ENCODE data around the gene KCNK17. TPM values are rescaled to one million over a fixed set of nuclear protein-coding genes. Genes with fewer than 3 reads are reported as not detected.

KCNK17 gene
- total and polyA plus RNA-seq, 7 donors, result 0.17 to 1.4 (median 1.1) TPM; not detected in 4

DNA sequence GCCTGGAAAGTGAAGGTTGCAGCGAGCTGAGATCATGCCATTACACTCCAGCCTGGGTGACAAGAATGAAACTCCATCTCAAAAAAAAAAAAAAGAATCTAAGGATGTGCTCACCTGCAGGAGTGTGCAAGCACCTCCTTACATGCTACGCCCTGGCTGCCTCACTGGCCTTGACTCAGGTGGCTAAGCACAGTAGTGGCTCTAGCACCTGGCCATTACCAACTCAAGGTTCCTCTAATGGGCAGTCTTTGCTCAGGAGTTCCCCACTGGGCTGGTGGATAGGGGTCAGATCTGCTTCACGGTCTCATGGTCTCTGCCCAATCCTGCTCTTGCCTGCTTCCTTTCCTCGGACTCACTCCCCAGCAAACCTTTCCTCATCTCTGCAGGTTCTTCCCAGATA, 39.7 kb downstream of the KCNK17 start:
- 70 to 80% methylated on average over 4 of the region's 4 CpGs for WGBS, 2 donors
- no peak for TF ChIP-seq POLR2AphosphoS5 (IDR thresholded peaks at IDR 0.05)
- TF ChIP-seq, protein P1, sequence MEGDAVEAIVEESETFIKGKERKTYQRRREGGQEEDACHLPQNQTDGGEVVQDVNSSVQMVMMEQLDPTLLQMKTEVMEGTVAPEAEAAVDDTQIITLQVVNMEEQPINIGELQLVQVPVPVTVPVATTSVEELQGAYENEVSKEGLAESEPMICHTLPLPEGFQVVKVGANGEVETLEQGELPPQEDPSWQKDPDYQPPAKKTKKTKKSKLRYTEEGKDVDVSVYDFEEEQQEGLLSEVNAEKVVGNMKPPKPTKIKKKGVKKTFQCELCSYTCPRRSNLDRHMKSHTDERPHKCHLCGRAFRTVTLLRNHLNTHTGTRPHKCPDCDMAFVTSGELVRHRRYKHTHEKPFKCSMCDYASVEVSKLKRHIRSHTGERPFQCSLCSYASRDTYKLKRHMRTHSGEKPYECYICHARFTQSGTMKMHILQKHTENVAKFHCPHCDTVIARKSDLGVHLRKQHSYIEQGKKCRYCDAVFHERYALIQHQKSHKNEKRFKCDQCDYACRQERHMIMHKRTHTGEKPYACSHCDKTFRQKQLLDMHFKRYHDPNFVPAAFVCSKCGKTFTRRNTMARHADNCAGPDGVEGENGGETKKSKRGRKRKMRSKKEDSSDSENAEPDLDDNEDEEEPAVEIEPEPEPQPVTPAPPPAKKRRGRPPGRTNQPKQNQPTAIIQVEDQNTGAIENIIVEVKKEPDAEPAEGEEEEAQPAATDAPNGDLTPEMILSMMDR (IDR thresholded peaks at IDR 0.05), result no peak
- no peak for TF ChIP-seq POLR2A (IDR thresholded peaks at IDR 0.05)
- no peak for TF ChIP-seq EP300 (IDR thresholded peaks at IDR 0.05)

GRCh38 chr6:39273406-39273821, 40.8 kb downstream of the KCNK17 start:
- H3K27ac ChIP-seq, result no peak overlapping the region
- TF ChIP-seq POLR2AphosphoS5 (IDR thresholded peaks at IDR 0.05) (no peak), POLR2A (IDR thresholded peaks at IDR 0.05) (no peak), EP300 (IDR thresholded peaks at IDR 0.05) (no peak)
- H3K4me3 ChIP-seq, result no peak overlapping the region
- H3K4me1 ChIP-seq, result no peaks in the 10 kb centered on the region
- H3K27me3 ChIP-seq, result no peaks in the 10 kb centered on the region
- intact Hi-C loops (cut with DNase I), result no loop called here
- WGBS, 2 donors, result 47 to 69% methylated on average over 6 of the region's 6 CpGs
- DNase-seq, result no peak
- H3K36me3 ChIP-seq, result no peaks in the 10 kb centered on the region
- H3K9me3 ChIP-seq, result no peaks in the 10 kb centered on the region

More for the DNA sequence above, 39.7 kb downstream of the KCNK17 start:
- intact Hi-C loops (cut with DNase I), result no loop called here
- Histone ChIP-seq H3K27me3 (no peaks in the 10 kb centered on the region), H3K27ac (no peak overlapping the region), H3K4me1 (no peaks in the 10 kb centered on the region), H3K4me3 (no peak overlapping the region), H3K9me3 (no peaks in the 10 kb centered on the region), H3K36me3 (no peaks in the 10 kb centered on the region)
- no peak for DNase-seq

DNA sequence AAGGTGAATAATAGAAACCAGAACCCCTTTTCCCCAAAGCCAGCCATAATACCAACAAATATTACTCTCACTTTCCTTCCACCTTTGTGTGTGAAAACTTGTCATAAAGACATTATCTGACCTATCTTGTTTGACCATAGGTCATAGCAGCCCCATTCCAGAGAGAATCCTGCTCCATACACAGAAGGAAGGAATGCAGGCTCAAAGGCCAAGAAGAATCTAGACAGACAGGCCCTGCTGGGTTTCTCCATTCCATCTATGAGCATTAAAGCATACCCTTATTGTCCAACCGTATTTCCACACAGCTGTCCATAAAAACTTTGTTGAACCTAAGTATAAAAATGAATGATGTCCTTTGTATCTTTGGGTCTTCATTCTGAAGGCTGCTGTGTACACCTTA, 44.3 kb downstream of the KCNK17 start:
- TF ChIP-seq POLR2A (IDR thresholded peaks at IDR 0.05) (no peak), POLR2AphosphoS5 (IDR thresholded peaks at IDR 0.05) (no peak), EP300 (IDR thresholded peaks at IDR 0.05) (no peak)
- TF ChIP-seq, protein P1 (IDR thresholded peaks at IDR 0.05), result no peak
- H3K36me3 ChIP-seq, result no peaks in the 10 kb centered on the region
- no peaks in the 10 kb centered on the region for H3K9me3 ChIP-seq
- H3K27ac ChIP-seq, result no peak overlapping the region
- H3K4me3 ChIP-seq, result no peak overlapping the region
- H3K4me1 ChIP-seq, result no peaks in the 10 kb centered on the region
- WGBS, 2 donors, result 11 to 68% methylated on average over 1 of the region's 1 CpG
- no peaks in the 10 kb centered on the region for H3K27me3 ChIP-seq
- intact Hi-C loops (cut with DNase I), result no loop called here
- no peak for DNase-seq

DNA sequence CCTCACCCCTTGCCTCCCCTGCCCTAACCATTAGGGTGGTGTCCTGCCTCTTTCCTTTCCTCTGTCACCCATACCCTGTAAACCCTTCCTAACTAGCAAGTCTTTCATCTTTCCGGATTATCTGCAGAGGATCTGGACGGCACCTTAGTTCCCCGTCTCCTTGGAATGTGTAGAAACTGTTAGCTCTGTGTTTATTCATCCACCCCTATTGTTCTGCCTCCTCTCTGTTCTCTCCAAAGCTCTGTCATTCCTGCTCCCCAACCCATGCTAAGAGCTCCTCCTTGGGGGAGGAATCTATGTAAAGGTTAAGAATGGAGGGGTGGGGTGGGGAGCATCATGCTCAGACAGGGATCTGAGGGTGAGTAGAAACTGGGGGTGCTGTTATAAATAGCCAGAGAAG, 45.5 kb downstream of the KCNK17 start:
- H3K4me1 ChIP-seq, result no peaks in the 10 kb centered on the region
- no peak for DNase-seq
- no peak for TF ChIP-seq POLR2A (IDR thresholded peaks at IDR 0.05)
- no peak for TF ChIP-seq POLR2AphosphoS5 (IDR thresholded peaks at IDR 0.05)
- TF ChIP-seq, protein P1 (IDR thresholded peaks at IDR 0.05), result no peak
- no peak for TF ChIP-seq EP300 (IDR thresholded peaks at IDR 0.05)
- H3K27ac ChIP-seq, result no peak overlapping the region
- 82 to 85% methylated on average over 3 of the region's 3 CpGs for WGBS, 2 donors
- H3K4me3 ChIP-seq, result no peak overlapping the region
- intact Hi-C loops (cut with DNase I), result no loop called here
- H3K9me3 ChIP-seq, result no peaks in the 10 kb centered on the region
- H3K36me3 ChIP-seq, result no peaks in the 10 kb centered on the region
- H3K27me3 ChIP-seq, result no peaks in the 10 kb centered on the region

GRCh38 chr6:39268171-39268570, 46.0 kb downstream of the KCNK17 start:
- DNase-seq, result no peak
- TF ChIP-seq POLR2A (IDR thresholded peaks at IDR 0.05) (no peak), EP300 (IDR thresholded peaks at IDR 0.05) (no peak), POLR2AphosphoS5 (IDR thresholded peaks at IDR 0.05) (no peak)
- TF ChIP-seq, protein P1 (IDR thresholded peaks at IDR 0.05), result no peak
- Histone ChIP-seq H3K27me3 (no peaks in the 10 kb centered on the region), H3K4me1 (no peaks in the 10 kb centered on the region), H3K4me3 (no peak overlapping the region), H3K9me3 (no peaks in the 10 kb centered on the region), H3K36me3 (no peaks in the 10 kb centered on the region), H3K27ac (no peak overlapping the region)
- WGBS, 2 donors, result 76 to 87% methylated on average over 7 of the region's 7 CpGs
- intact Hi-C loops (cut with DNase I), result no loop called here

All from sigmoid colon (tissue), 7 donors.